GM23338 (cell line): ENCODE results near the gene MTRF1. TPM values are rescaled to one million over a fixed set of nuclear protein-coding genes. Genes with fewer than 3 reads are reported as not detected.
A peak's percentile ranks its signal among the peaks of the same experiment; 100 is the strongest.

Experiments used
- ATAC-seq: fragments of 200-7000 bp; cut with Tn5 transposase; 3 replicates; pipeline ENCODE4 v1.9.1; 2020
- DNase-seq: peaks from one replicate; pipeline ENCODE4 v3.0.0-alpha.2; 2015; ENCODE audit warnings: low spot score
- H2AFZ ChIP-seq: fragments of 200-600 bp; sonication (generic); 2 replicates; pipeline ENCODE4 v1.8.0; 2016; ENCODE audit warnings: antibody characterized with exemption, mild to moderate bottlenecking, moderate library complexity
- H3F3A ChIP-seq: fragments of 200-600 bp; sonication (generic); replicated peaks from 2 replicates; pipeline ENCODE4 v1.8.0; 2017; ENCODE audit warnings: antibody characterized with exemption, mixed run types, low read depth
- H3K27ac ChIP-seq: fragments of 200-600 bp; sonication (generic); 2 replicates; pipeline ENCODE4 v1.6.1; 2016; ENCODE audit warnings: low read depth
- H3K27me3 ChIP-seq: fragments of 200-600 bp; sonication (generic); 2 replicates; pipeline ENCODE4 v1.8.0; 2016; ENCODE audit warnings: mild to moderate bottlenecking, mixed run types, moderate library complexity; ENCODE audit not compliant: insufficient read depth
- H3K36me3 ChIP-seq: fragments of 200-600 bp; sonication (generic); 2 replicates; pipeline ENCODE4 v1.8.0; 2016; ENCODE audit warnings: mild to moderate bottlenecking; ENCODE audit not compliant: insufficient read depth
- H3K4me1 ChIP-seq: fragments of 200-600 bp; sonication (generic); 2 replicates; pipeline ENCODE4 v1.8.0; 2016; ENCODE audit warnings: mild to moderate bottlenecking, moderate library complexity; ENCODE audit not compliant: insufficient read depth
- H3K4me2 ChIP-seq: fragments of 200-600 bp; sonication (generic); 2 replicates; pipeline ENCODE4 v1.7.1; 2017; ENCODE audit warnings: mixed run types
- H3K4me3 ChIP-seq: fragments of 200-600 bp; sonication (generic); 2 replicates; pipeline ENCODE4 v1.6.1; 2016; ENCODE audit warnings: mixed run types
- H3K79me2 ChIP-seq: fragments of 200-600 bp; sonication (generic); replicated peaks from 2 replicates; pipeline ENCODE4 v1.8.0; 2017; ENCODE audit warnings: mild to moderate bottlenecking; ENCODE audit not compliant: insufficient read depth
- H3K9me2 ChIP-seq: fragments of 200-600 bp; sonication (generic); 2 replicates; pipeline ENCODE4 v1.8.0; 2017; ENCODE audit not compliant: insufficient read depth
- H4K20me1 ChIP-seq: fragments of 200-600 bp; sonication (generic); replicated peaks from 2 replicates; pipeline ENCODE4 v1.8.0; 2017; ENCODE audit warnings: mild to moderate bottlenecking; ENCODE audit not compliant: insufficient read depth
- H3K27ac Mint-ChIP-seq: 2 replicates; pipeline ENCODE4 v1.8.0; 2020; ENCODE audit warnings: inconsistent platforms, mild to moderate bottlenecking, moderate library complexity, mixed read lengths
- H3K27me3 Mint-ChIP-seq: 3 replicates; pipeline ENCODE4 v1.8.0; 2022; ENCODE audit warnings: low read depth, mild to moderate bottlenecking, moderate library complexity, mixed read lengths, inconsistent platforms; ENCODE audit not compliant: insufficient read depth, poor library complexity
- H3K36me3 Mint-ChIP-seq: 3 replicates; pipeline ENCODE4 v1.8.0; 2021; ENCODE audit warnings: low read depth, mild to moderate bottlenecking, inconsistent platforms, moderate library complexity, mixed read lengths
- H3K4me1 Mint-ChIP-seq: 3 replicates; pipeline ENCODE4 v1.8.0; 2020; ENCODE audit warnings: mild to moderate bottlenecking, inconsistent platforms, mixed read lengths
- H3K4me3 Mint-ChIP-seq: 3 replicates; pipeline ENCODE4 v1.8.0; 2021; ENCODE audit warnings: moderate library complexity, mild to moderate bottlenecking, inconsistent platforms, mixed read lengths
- H3K9me3 Mint-ChIP-seq: 3 replicates; pipeline ENCODE4 v1.8.0; 2020; ENCODE audit warnings: moderate library complexity, mild to moderate bottlenecking, inconsistent platforms, mixed read lengths
- CTCF ChIP-seq, 2 experiments: fragments of 200-600 bp in 1 of 2; sonication (generic) in 1 of 2; conservative IDR thresholded peaks; 2 replicates each; pipeline versions ENCODE4 v1.5.1 to v1.6.1; 2016 to 2017; ENCODE audit warnings: antibody characterized with exemption in 2 of 2, low read depth in 2 of 2, mild to moderate bottlenecking in 2 of 2, moderate library complexity in 1 of 2
- JUNB ChIP-seq: IDR thresholded peaks from one replicate; pipeline ENCODE4 v1.6.1; 2016; ENCODE audit warnings: antibody characterized with exemption; ENCODE audit not compliant: unreplicated experiment
- STAT1 ChIP-seq: IDR thresholded peaks from one replicate; pipeline ENCODE4 v1.6.1; 2016; ENCODE audit warnings: antibody characterized with exemption; ENCODE audit not compliant: unreplicated experiment
- polyA plus RNA-seq: library from polyadenylated mRNA; unstranded; fragments of >200 nt; fragmentation: Nextera tagmentation; extraction: Ambion mirVana; gene quantifications from 2 replicates; pipeline ENCODE4 v1.2.1, GENCODE V29; 2016
- total RNA-seq: library from RNA; depleted of rRNA; stranded (reverse); fragments of >200 nt; shearing (Covaris generic); gene quantifications from 2 replicates; pipeline ENCODE4 v1.2.3, GENCODE V29; 2014
- TF ChIP-seq, protein P1 (sequence below): fragments of 250-450 bp; sonication (Bioruptor Pico); IDR thresholded peaks from 2 replicates; pipeline ENCODE4 v1.5.0; 2020; ENCODE audit warnings: mild to moderate bottlenecking, moderate library complexity

The MTRF1 gene
- total and polyA plus RNA-seq, 2 experiments from 2014 or later, result 18.4 to 22.6 TPM

- Histone ChIP-seq H3K79me2 (no peaks in the 10 kb centered on the region), H3K9me2 (no peaks in the 10 kb centered on the region), H2AFZ (no peak overlapping the region)
Measured at GRCh38 chr13:41222259-41222852, 41.0 kb downstream of the MTRF1 start.

More at GRCh38 chr13:41222259-41222852, 41.0 kb downstream of the MTRF1 start:
- no peaks in the 10 kb centered on the region; the same call in 2 of the 3 replicates for H3K36me3 Mint-ChIP-seq
- Histone ChIP-seq H3K27ac (no peak overlapping the region), H3K27me3 (no peaks in the 10 kb centered on the region), H3K4me2 (no peak overlapping the region), H3K4me1 (no peaks in the 10 kb centered on the region), H3K4me3 (no peak overlapping the region), H3F3A (no peaks in the 10 kb centered on the region), H4K20me1 (no peaks in the 10 kb centered on the region), H3K36me3 (no peaks in the 10 kb centered on the region)
- H3K4me1 Mint-ChIP-seq, result no peaks in the 10 kb centered on the region
- no peaks in the 10 kb centered on the region for H3K27me3 Mint-ChIP-seq
- H3K9me3 Mint-ChIP-seq, result no peaks in the 10 kb centered on the region
- DNase-seq (peak; percentile 79), ATAC-seq (peak; percentile 97)
- H3K4me3 Mint-ChIP-seq, result no peak overlapping the region
- H3K27ac Mint-ChIP-seq, result peak overlapping the region; percentile 93
- TF ChIP-seq CTCF (conservative IDR thresholded peaks at IDR 0.05; ENCODE audit: low read depth in 2 of 2), result peak; percentile 83 to 92
- TF ChIP-seq, protein P1, sequence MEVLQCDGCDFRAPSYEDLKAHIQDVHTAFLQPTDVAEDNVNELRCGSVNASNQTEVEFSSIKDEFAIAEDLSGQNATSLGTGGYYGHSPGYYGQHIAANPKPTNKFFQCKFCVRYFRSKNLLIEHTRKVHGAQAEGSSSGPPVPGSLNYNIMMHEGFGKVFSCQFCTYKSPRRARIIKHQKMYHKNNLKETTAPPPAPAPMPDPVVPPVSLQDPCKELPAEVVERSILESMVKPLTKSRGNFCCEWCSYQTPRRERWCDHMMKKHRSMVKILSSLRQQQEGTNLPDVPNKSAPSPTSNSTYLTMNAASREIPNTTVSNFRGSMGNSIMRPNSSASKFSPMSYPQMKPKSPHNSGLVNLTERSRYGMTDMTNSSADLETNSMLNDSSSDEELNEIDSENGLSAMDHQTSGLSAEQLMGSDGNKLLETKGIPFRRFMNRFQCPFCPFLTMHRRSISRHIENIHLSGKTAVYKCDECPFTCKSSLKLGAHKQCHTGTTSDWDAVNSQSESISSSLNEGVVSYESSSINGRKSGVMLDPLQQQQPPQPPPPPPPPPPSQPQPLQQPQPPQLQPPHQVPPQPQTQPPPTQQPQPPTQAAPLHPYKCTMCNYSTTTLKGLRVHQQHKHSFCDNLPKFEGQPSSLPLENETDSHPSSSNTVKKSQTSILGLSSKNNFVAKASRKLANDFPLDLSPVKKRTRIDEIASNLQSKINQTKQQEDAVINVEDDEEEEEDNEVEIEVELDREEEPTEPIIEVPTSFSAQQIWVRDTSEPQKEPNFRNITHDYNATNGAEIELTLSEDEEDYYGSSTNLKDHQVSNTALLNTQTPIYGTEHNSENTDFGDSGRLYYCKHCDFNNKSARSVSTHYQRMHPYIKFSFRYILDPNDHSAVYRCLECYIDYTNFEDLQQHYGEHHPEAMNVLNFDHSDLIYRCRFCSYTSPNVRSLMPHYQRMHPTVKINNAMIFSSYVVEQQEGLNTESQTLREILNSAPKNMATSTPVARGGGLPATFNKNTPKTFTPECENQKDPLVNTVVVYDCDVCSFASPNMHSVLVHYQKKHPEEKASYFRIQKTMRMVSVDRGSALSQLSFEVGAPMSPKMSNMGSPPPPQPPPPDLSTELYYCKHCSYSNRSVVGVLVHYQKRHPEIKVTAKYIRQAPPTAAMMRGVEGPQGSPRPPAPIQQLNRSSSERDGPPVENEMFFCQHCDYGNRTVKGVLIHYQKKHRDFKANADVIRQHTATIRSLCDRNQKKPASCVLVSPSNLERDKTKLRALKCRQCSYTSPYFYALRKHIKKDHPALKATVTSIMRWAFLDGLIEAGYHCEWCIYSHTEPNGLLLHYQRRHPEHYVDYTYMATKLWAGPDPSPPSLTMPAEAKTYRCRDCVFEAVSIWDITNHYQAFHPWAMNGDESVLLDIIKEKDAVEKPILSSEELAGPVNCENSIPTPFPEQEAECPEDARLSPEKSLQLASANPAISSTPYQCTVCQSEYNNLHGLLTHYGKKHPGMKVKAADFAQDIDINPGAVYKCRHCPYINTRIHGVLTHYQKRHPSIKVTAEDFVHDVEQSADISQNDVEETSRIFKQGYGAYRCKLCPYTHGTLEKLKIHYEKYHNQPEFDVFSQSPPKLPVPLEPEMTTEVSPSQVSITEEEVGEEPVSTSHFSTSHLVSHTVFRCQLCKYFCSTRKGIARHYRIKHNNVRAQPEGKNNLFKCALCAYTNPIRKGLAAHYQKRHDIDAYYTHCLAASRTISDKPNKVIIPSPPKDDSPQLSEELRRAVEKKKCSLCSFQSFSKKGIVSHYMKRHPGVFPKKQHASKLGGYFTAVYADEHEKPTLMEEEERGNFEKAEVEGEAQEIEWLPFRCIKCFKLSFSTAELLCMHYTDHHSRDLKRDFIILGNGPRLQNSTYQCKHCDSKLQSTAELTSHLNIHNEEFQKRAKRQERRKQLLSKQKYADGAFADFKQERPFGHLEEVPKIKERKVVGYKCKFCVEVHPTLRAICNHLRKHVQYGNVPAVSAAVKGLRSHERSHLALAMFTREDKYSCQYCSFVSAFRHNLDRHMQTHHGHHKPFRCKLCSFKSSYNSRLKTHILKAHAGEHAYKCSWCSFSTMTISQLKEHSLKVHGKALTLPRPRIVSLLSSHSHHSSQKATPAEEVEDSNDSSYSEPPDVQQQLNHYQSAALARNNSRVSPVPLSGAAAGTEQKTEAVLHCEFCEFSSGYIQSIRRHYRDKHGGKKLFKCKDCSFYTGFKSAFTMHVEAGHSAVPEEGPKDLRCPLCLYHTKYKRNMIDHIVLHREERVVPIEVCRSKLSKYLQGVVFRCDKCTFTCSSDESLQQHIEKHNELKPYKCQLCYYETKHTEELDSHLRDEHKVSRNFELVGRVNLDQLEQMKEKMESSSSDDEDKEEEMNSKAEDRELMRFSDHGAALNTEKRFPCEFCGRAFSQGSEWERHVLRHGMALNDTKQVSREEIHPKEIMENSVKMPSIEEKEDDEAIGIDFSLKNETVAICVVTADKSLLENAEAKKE (CRISPR knock-in tag), result no peak
- no peak for TF ChIP-seq JUNB
- TF ChIP-seq STAT1, result no peak
